Large intestine (tissue), 3 donors: ENCODE measurements around the gene PEAK3. TPM values are rescaled to one million over a fixed set of nuclear protein-coding genes. Genes with fewer than 3 reads are reported as not detected.

Experiments
- DNase-seq, 2 donors: peaks; one replicate each; pipeline versions ENCODE4 v3.0.0 to v3.0.0-alpha.2; 2013
- H3K27ac ChIP-seq: one replicate; pipeline ENCODE4 v1.5.1; 2013; ENCODE audit warnings: low read length
- H3K27me3 ChIP-seq: 2 replicates; pipeline ENCODE4 v1.6.1; 2013; ENCODE audit warnings: low read length; ENCODE audit not compliant: control insufficient read depth, insufficient read depth
- H3K36me3 ChIP-seq: 2 replicates; pipeline ENCODE4 v1.6.1; 2013; ENCODE audit warnings: low read length; ENCODE audit not compliant: control insufficient read depth, insufficient read depth
- H3K4me1 ChIP-seq: one replicate; pipeline ENCODE4 v1.6.1; 2013; ENCODE audit warnings: low read length; ENCODE audit not compliant: control insufficient read depth, insufficient read depth
- H3K4me3 ChIP-seq: one replicate; pipeline ENCODE4 v1.5.1; 2013; ENCODE audit warnings: low read length
- H3K9me3 ChIP-seq: one replicate; pipeline ENCODE4 v1.6.1; 2013; ENCODE audit warnings: mild to moderate bottlenecking, low read depth, low read length, moderate library complexity; ENCODE audit not compliant: control insufficient read depth
- WGBS: methylation state at CpG from one replicate; pipeline ENCODE4 v1.1.5; 2013; ENCODE audit warnings: low lambda C conversion rate; ENCODE audit not compliant: insufficient coverage; 5-methylcytosine and 5-hydroxymethylcytosine counted together
- polyA plus RNA-seq: library from polyadenylated mRNA; unstranded; fragments of 120-200 nt; gene quantifications from one replicate; pipeline ENCODE4 v1.2.1, GENCODE V29; 2013

Gene PEAK3
- polyA plus RNA-seq, 1 donor = 0.15 TPM

DNA sequence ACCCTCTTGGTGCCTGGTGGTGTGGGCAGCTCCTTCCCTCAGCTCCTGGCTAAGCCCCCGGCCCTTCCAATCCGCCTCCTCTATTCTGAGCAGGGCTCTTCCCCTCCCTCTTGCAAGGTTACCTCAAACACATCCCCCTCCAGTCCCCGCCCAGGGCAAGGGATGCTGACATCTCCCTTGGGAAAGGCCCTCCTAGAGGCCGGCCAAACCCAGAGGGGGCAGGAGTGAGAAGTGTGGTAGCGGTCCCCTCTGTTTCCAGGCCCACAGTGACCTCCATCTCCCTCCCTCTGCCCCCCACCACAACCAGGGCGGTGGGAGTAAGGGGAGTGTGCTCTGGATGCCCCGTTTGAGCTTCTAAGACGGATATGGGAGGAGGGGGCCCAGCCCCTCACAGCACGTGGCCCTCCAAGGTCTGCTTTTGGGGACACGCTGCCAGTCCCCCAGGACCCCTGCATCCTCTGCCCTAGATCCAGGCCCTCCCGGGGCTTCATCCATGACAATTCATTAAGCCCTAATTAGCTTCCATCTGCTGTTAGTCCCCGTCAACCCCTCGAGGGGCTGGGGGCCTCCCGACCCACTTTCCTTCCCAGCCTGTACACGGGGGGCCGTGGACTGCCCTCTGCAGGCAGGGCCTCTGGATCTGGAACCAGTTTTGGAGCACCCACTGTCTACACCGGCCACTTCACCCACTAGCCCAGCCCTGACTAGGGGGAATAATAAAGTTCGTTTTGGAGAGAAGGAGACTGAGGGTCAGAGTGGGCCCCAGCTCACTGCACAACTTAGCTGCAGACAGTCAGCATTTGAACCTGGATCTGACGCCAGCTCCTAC, 23.7 kb upstream of the PEAK3 start:
- DNase-seq = no peak
- no CpG with 5 or more reads among the region's 19 CpGs for whole genome bisulfite sequencing
- Histone ChIP-seq H3K9me3 (peaks cover 11% of the 10 kb centered on the region), H3K27ac (peak overlapping the region; percentile 52), H3K36me3 (no peaks in the 10 kb centered on the region), H3K4me1 (peaks cover 33% of the 10 kb centered on the region), H3K4me3 (no peak overlapping the region), H3K27me3 (peaks cover 67% of the 10 kb centered on the region)

DNA sequence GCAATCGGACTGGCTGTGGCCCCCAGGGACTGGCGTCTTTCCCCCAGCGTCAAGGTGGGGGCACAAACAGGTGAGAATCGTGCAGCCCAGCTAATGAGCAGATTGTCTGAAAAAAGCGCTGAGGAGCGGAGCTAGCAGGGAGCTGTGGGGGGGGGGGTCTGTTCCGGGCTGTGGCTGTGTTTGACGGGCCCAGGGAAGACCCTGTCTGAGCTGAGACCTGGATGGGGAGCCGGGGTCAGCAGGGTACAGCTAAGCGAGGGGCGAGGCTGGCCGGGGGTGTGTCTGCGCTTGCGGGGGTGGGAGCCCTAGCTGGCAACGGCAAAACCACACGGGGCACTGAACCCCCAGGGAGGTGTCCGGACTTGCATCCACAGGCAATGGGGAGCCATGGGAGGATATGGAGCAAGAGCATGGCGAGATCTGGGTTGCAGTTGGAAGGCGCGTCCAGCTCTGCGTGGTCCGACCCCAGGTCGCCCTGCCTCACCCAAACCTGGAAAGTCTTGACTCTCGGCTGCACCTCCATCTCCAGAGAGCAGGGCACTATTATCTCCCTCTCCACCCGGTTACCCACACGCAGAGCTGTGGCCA, 21.3 kb upstream of the PEAK3 start:
- WGBS = no CpG with 5 or more reads among the region's 26 CpGs
- Histone ChIP-seq H3K9me3 (peaks cover 11% of the 10 kb centered on the region), H3K4me3 (no peak overlapping the region), H3K27ac (no peak overlapping the region), H3K36me3 (no peaks in the 10 kb centered on the region), H3K27me3 (peaks cover 47% of the 10 kb centered on the region), H3K4me1 (peaks cover 31% of the 10 kb centered on the region)
- DNase-seq = no peak

DNA sequence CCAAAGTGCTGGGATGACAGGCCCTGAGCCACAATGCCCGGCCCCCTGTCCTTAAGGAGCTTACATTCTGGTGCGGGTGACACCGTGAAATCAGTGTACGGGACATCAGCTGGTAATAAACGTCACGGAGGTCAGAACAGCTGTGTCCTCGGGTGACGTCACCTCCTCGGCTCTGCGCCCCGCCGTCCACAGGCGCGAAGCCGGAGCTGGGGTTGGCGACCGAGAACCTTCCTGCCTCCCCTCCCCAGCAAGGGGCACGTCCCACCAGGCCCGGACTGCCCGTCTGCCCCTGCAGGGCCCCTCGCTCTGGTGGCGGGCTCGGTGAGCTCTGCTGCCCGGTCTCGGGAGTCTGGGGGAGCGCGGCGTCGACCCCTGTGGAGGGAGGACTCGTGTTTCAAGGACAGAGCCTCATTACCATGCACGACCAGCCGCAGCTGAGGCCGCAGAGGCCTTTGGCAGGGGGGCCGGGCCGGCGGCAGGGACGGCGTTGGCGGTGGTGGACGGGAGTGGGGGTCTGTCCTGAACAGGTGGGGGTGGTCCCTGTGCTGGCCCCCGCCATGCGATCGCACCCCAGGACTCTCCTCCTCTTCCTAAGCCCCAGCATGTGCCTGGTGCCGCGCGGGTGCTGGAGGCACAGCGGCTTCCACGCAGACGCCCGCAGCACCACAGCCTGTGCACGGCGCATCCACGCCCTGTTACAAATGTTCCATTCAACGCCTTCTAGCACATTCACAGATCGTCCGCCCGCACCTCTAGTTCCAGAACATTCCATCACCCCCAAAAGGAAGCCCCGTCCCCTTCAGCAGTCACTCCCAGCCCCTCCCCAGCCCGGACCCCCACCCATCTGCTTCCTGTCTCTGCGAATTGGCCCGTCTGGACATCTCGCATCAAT, 20.6 kb upstream of the PEAK3 start:
- no CpG with 5 or more reads among the region's 62 CpGs for WGBS
- DNase-seq = peak; percentile 47 to 71
- Histone ChIP-seq H3K27me3 (peaks cover 42% of the 10 kb centered on the region), H3K9me3 (peaks cover 8% of the 10 kb centered on the region), H3K4me3 (peak overlapping the region; percentile 4), H3K27ac (no peak overlapping the region), H3K36me3 (no peaks in the 10 kb centered on the region), H3K4me1 (peaks cover 26% of the 10 kb centered on the region)

GRCh38 chr19:2300533-2300932, 18.6 kb upstream of the PEAK3 start:
- WGBS = no CpG with 5 or more reads among the region's 17 CpGs
- H3K27ac ChIP-seq = no peak overlapping the region
- H3K36me3 ChIP-seq = no peaks in the 10 kb centered on the region
- peaks cover 7% of the 10 kb centered on the region for H3K9me3 ChIP-seq
- no peak for DNase-seq
- H3K27me3 ChIP-seq = peaks cover 30% of the 10 kb centered on the region
- H3K4me3 ChIP-seq = no peak overlapping the region
- H3K4me1 ChIP-seq = peaks cover 24% of the 10 kb centered on the region

DNA sequence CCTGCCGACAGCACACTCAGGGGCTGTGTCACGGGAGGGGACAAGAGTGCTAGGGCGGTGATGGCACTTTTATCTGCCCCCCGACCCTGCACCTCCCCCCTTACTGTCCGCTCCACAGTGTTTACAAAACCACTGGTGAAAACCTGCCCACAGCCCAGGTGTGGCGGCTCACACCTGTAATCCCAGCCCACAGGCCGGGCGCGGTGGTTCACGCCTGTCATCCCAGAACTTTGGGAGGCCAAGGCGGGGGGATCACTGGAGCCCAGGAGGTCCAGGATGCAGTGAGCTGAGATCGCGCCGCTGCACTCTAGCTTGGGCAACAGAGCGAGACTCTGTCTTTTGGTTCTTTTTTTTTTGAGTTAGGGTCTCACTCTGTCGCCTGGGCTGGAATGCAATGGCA, 14.2 kb upstream of the PEAK3 start:
- peaks cover 54% of the 10 kb centered on the region for H3K27me3 ChIP-seq
- no peak overlapping the region for H3K27ac ChIP-seq
- no CpG with 5 or more reads among the region's 16 CpGs for WGBS
- H3K9me3 ChIP-seq = no peaks in the 10 kb centered on the region
- no peaks in the 10 kb centered on the region for H3K4me1 ChIP-seq
- no peaks in the 10 kb centered on the region for H3K36me3 ChIP-seq
- H3K4me3 ChIP-seq = no peak overlapping the region
- DNase-seq = no peak

GRCh38 chr19:2294687-2295335, 12.8 kb upstream of the PEAK3 start:
- peaks cover 6% of the 10 kb centered on the region for H3K9me3 ChIP-seq
- H3K27ac ChIP-seq = no peak overlapping the region
- no peaks in the 10 kb centered on the region for H3K4me1 ChIP-seq
- WGBS = no CpG with 5 or more reads among the region's 26 CpGs
- H3K4me3 ChIP-seq = no peak overlapping the region
- H3K36me3 ChIP-seq = no peaks in the 10 kb centered on the region
- peaks cover 60% of the 10 kb centered on the region for H3K27me3 ChIP-seq
- DNase-seq = peak in 1 of 2 donors; percentile 35

- Histone ChIP-seq H3K4me3 (no peak overlapping the region), H3K27me3 (peaks cover 95% of the 10 kb centered on the region)
Observed at GRCh38 chr19:2291185-2291751, 9.3 kb upstream of the PEAK3 start.

GRCh38 chr19:2290441-2291184, 8.6 kb upstream of the PEAK3 start:
- Histone ChIP-seq H3K27me3 (peaks cover 91% of the 10 kb centered on the region), H3K9me3 (peaks cover 9% of the 10 kb centered on the region), H3K36me3 (no peaks in the 10 kb centered on the region), H3K27ac (no peak overlapping the region), H3K4me3 (no peak overlapping the region), H3K4me1 (peaks cover 3% of the 10 kb centered on the region)
- DNase-seq = peak in 1 of 2 donors; percentile 23
- WGBS = no CpG with 5 or more reads among the region's 82 CpGs

More at GRCh38 chr19:2291185-2291751, 9.3 kb upstream of the PEAK3 start:
- Histone ChIP-seq H3K4me1 (peaks cover 3% of the 10 kb centered on the region), H3K9me3 (peaks cover 9% of the 10 kb centered on the region), H3K27ac (no peak overlapping the region), H3K36me3 (no peaks in the 10 kb centered on the region)
- WGBS = no CpG with 5 or more reads among the region's 67 CpGs
- no peak for DNase-seq

DNA sequence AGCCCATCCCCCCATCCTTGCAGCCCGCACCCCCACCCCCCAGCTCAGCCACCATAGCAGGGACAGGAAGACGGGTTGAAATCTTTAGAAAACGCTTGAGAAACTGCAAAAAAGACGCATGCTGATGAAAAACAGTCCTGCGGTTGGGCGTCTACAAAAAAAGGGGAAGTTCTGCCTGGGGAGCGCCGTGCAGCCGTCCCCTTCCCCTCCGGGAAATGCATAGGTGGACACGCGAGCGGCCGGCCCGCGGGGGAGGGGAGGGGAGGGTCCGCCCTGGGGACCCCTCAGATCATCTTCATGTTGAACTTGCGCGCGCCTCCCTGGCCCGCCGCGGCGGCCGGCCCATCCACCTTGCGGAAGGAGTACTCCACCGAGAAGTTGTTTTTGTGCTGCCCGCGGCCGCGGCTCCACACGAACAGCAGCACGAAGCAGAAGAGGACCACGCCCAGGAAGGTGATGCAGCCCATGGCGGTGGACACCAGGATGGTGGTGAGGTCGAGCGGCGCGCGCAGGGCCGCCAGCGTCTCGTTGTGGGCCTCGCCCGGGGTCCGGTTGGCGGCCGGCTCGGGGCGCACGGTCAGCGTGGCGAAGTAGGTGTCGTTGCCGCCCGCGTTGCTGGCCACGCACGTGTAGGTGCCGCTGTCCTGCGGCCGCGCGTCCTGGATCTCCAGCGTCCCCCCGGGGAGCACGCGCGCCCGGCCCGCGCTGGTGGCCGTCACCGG, 7.9 kb upstream of the PEAK3 start:
- H3K36me3 ChIP-seq = no peaks in the 10 kb centered on the region
- H3K4me1 ChIP-seq = peaks cover 3% of the 10 kb centered on the region
- no peak overlapping the region for H3K4me3 ChIP-seq
- no peak for DNase-seq
- WGBS = no CpG with 5 or more reads among the region's 74 CpGs
- peaks cover 84% of the 10 kb centered on the region for H3K27me3 ChIP-seq
- H3K9me3 ChIP-seq = peaks cover 9% of the 10 kb centered on the region
- H3K27ac ChIP-seq = no peak overlapping the region
